Colonic mucosa (tissue), 4 donors: ENCODE results near the gene ZSCAN30. TPM values are rescaled to one million over a fixed set of nuclear protein-coding genes. Genes with fewer than 3 reads are reported as not detected.
"Not testable (repeated sequence)": the region's sequence is repeated elsewhere in the genome, so short reads cannot be mapped to it uniquely, and the experiment has no call there.

ENCODE experiments used
- DNase-seq: peaks from one replicate; pipeline ENCODE4 v3.0.0-alpha.2; 2020
- H3K27ac ChIP-seq: fragments of 200-600 bp; one replicate; pipeline ENCODE4 v1.8.0; 2021
- H3K27me3 ChIP-seq: fragments of 200-600 bp; one replicate; pipeline ENCODE4 v1.8.0; 2021
- H3K36me3 ChIP-seq: fragments of 200-600 bp; one replicate; pipeline ENCODE4 v1.8.0; 2021
- H3K4me1 ChIP-seq: fragments of 200-600 bp; one replicate; pipeline ENCODE4 v1.8.0; 2021; ENCODE audit warnings: mild to moderate bottlenecking
- H3K4me3 ChIP-seq: fragments of 200-600 bp; one replicate; pipeline ENCODE4 v1.8.0; 2021
- H3K9ac ChIP-seq, 2 donors: one replicate each; pipeline ENCODE4 v1.7.0; 2013; ENCODE audit warnings: control low read depth in 2 of 2, low read depth in 2 of 2, low read length in 2 of 2
- H3K9me3 ChIP-seq: fragments of 200-600 bp; one replicate; pipeline ENCODE4 v1.8.0; 2021
- intact Hi-C: fragments of 100-400 bp; cut with DNase I; formaldehyde crosslinking; loops from one replicate; pipeline ENCODE4 v1.14.1; 2022
- total RNA-seq, 2 donors: library from RNA; stranded (reverse); fragmentation: NEBNext Ultra II Directional in 1 of 2; extraction: Animal tissue kit (Norgen Biotek cat#: 25700) in 1 of 2; gene quantifications; one replicate each; pipeline ENCODE4 v1.2.1, GENCODE V29; 2021
- TF ChIP-seq, protein P1 (sequence below): fragments of 200-600 bp; IDR thresholded peaks from one replicate; pipeline ENCODE4 v1.8.0; 2022; ENCODE audit warnings: antibody characterized with exemption, mild to moderate bottlenecking
- donor health status: healthy.
- donor health status: DM: no; HTN: no; CAD: no.
- donor health status: DM: no; HTN: no; CAD: no.

The ZSCAN30 gene
- total RNA-seq, 2 donors from 2014 or later = 7.8 to 9.4 TPM

DNA sequence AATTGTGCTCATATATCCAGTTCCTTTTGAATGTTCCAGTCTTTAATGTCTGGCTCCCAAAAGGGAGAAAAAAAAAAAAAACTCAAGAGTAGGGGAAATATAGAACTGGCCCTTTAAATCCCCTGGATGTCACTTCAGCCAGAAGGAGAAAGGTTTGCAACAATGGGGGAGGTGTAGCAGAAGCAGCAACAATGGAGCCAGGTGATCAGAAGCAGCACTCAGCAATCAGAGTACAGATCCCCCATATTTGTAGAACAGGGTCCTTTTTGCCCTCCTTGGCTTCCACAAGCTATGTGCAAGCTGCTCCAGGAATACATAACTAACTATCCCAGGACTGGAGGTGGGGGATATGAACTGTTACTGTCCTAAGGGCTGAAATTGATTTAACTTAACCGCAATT lies 75.0 kb downstream of the ZSCAN30 start:
- H3K27me3 ChIP-seq = no peaks in the 10 kb centered on the region
- no peak overlapping the region for H3K4me3 ChIP-seq
- H3K9me3 ChIP-seq = no peaks in the 10 kb centered on the region
- TF ChIP-seq, protein P1, sequence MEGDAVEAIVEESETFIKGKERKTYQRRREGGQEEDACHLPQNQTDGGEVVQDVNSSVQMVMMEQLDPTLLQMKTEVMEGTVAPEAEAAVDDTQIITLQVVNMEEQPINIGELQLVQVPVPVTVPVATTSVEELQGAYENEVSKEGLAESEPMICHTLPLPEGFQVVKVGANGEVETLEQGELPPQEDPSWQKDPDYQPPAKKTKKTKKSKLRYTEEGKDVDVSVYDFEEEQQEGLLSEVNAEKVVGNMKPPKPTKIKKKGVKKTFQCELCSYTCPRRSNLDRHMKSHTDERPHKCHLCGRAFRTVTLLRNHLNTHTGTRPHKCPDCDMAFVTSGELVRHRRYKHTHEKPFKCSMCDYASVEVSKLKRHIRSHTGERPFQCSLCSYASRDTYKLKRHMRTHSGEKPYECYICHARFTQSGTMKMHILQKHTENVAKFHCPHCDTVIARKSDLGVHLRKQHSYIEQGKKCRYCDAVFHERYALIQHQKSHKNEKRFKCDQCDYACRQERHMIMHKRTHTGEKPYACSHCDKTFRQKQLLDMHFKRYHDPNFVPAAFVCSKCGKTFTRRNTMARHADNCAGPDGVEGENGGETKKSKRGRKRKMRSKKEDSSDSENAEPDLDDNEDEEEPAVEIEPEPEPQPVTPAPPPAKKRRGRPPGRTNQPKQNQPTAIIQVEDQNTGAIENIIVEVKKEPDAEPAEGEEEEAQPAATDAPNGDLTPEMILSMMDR = no peak
- no peaks in the 10 kb centered on the region for H3K36me3 ChIP-seq
- no peak for DNase-seq
- intact Hi-C loops = no loop called here
- H3K27ac ChIP-seq = no peak overlapping the region
- no peaks in the 10 kb centered on the region for H3K4me1 ChIP-seq
- no peak overlapping the region for H3K9ac ChIP-seq

DNA sequence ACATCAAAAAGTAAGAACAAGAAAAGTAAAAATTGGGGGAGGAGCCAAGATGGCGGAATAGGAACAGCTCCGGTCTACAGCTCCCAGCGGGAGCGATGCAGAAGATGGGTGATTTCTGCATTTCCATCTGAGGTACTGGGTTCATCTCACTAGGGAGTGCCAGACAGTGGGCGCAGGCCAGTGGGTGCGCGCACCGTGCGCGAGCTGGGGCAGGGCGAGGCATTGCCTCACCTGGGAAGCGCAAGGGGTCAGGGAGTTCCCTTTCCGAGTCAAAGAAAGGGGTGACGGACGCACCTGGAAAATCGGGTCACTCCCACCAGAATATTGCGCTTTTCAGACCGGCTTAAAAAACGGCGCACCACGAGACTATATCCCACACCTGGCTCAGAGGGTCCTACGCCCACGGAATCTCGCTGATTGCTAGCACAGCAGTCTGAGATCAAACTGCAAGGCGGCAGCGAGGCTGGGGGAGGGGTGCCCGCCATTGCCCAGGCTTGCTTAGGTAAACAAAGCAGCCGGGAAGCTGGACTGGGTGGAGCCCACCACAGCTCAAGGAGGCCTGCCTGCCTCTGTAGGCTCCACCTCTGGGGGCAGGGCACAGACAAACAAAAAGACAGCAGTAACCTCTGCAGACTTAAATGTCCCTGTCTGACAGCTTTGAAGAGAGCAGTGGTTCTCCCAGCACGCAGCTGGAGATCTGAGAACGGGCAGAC lies 84.1 kb downstream of the ZSCAN30 start:
- H3K4me3 ChIP-seq, H3K9ac ChIP-seq, H3K27ac ChIP-seq, DNase-seq, intact Hi-C loops, H3K36me3 ChIP-seq, H3K27me3 ChIP-seq, H3K4me1 ChIP-seq, H3K9me3 ChIP-seq: not testable (repeated sequence)

DNA sequence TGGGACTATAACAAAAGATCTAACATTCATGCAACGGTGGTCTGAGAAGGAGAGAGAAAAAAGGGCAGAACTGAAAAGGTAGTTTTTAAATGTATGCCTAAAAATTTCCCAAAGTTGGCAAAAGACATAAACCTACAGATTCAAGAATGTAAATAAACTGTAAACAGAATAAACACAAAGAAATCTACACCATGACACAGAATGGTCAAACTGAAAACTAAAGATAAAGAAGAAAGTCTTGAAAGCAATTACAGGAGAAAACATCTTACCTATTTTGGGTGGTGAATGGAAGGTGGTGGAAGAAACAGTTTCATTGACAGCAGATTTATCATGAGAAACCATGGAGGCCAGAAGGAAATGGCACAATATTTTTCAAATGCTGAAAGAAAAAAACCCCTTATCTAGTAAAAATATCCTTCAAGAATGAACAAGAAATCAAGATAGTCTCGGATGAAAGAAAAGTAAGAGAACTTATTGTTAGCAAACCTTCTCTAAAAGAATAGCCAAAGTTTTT lies 84.8 kb downstream of the ZSCAN30 start:
- TF ChIP-seq, protein P1 = no peak
- Histone ChIP-seq H3K36me3 (no peaks in the 10 kb centered on the region), H3K27me3 (no peaks in the 10 kb centered on the region), H3K9me3 (no peaks in the 10 kb centered on the region), H3K4me3 (no peak overlapping the region), H3K4me1 (no peaks in the 10 kb centered on the region), H3K27ac (no peak overlapping the region), H3K9ac (no peak overlapping the region)
- no peak for DNase-seq
- intact Hi-C loops = no loop called here

DNA sequence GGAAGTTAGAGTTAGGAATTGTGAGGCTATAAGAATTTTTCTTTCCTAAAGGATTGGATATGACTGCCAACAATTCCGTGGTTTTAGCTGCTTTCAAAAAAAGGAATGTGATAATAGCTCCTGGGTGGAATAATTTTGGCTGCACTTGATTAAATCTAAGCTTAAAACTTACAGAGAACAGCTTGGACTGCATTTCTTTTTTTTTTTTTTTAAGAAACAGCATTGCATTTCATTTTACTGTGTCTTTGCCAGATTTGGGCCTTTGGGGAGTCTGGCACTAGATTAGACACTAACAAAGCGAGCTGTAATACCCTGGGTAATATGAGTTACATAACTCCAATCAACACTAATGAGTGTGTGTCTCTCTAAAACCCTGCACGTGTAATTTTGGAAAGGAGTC lies 87.0 kb downstream of the ZSCAN30 start:
- no peaks in the 10 kb centered on the region for H3K9me3 ChIP-seq
- no peak for DNase-seq
- H3K27me3 ChIP-seq = no peaks in the 10 kb centered on the region
- no peak overlapping the region for H3K27ac ChIP-seq
- intact Hi-C loops = no loop called here
- no peak overlapping the region for H3K4me3 ChIP-seq
- no peak overlapping the region for H3K9ac ChIP-seq
- no peaks in the 10 kb centered on the region for H3K4me1 ChIP-seq
- H3K36me3 ChIP-seq = no peaks in the 10 kb centered on the region
- TF ChIP-seq, protein P1 = no peak

DNA sequence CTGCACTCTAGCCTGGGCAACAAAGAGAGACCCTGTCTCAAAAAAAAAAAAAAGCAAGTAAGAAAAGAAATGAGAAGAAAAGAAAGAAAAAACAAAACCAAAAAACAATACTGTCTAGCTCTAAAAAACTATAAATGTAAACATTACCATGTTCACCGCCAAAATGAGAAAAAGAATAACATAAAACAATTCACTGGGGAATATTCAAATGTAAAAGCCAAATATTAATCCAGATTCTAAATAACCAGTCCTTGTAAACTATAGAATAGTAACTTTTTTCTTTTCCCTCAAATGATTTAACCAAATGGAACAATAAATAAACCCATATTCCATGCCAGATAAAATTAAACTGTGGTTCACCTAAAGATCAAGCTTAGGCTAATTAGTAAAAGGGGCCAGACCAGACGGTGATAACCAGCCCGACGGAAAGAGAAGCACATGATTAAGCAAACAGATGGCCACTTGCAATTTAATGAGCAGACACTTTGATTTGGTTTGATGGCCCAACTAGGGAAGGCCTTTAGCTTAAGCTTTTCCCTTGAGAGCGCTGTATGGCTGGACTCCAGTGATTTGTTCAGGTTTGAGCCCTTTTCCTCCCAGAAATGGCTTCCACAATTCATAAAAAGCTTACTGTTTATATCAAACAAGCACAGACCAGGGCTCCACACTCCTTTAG lies 88.6 kb downstream of the ZSCAN30 start:
- H3K4me3 ChIP-seq = no peak overlapping the region
- no peaks in the 10 kb centered on the region for H3K27me3 ChIP-seq
- DNase-seq = no peak

More for the DNA sequence above, 88.6 kb downstream of the ZSCAN30 start:
- Histone ChIP-seq H3K9me3 (no peaks in the 10 kb centered on the region), H3K36me3 (no peaks in the 10 kb centered on the region), H3K4me1 (no peaks in the 10 kb centered on the region), H3K9ac (no peak overlapping the region), H3K27ac (no peak overlapping the region)
- intact Hi-C loops = no loop called here
- TF ChIP-seq, protein P1 = no peak

Other genes starting within 250 kb of the ZSCAN30 start
- gene MAPRE2, start 248.8 kb downstream of the ZSCAN30 start, total RNA-seq = 10 to 100 TPM; 25.5 to 32.2 TPM
- 10 to 100 TPM; 22.7 to 25.2 TPM for gene ZNF397, start 49.2 kb downstream of the ZSCAN30 start, total RNA-seq
- 10 to 100 TPM; 49.1 to 55.5 TPM for gene ZNF24, start 54.2 kb upstream of the ZSCAN30 start, total RNA-seq
- 1 to 10 TPM; 3.2 to 3.6 TPM for gene ZNF396, start 87.1 kb upstream of the ZSCAN30 start, total RNA-seq
- 10 to 100 TPM; 31.0 to 32.1 TPM for gene INO80C, start 207.7 kb upstream of the ZSCAN30 start, total RNA-seq